ENCODE results near the gene CCSER1. TPM values are rescaled to one million over a fixed set of nuclear protein-coding genes. Genes with fewer than 3 reads are reported as not detected.

CCSER1 gene
- total RNA-seq, 1 experiment from 2014 or later, result 0.05 TPM

GRCh38 chr4:91035276-91035675, 908.1 kb downstream of the CCSER1 start:
- Histone ChIP-seq H3K9me3 (ENCODE audit: control insufficient read depth, insufficient read depth, low read depth, low read length) (no peaks in the 10 kb centered on the region), H3K4me1 (ENCODE audit: control insufficient read depth, insufficient read depth, low read length) (no peaks in the 10 kb centered on the region), H3K36me3 (ENCODE audit: control insufficient read depth, insufficient read depth, low read length) (no peaks in the 10 kb centered on the region), H3K27me3 (ENCODE audit: control insufficient read depth, insufficient read depth, low read length) (no peaks in the 10 kb centered on the region), H3K27ac (ENCODE audit: low read length) (no peak overlapping the region), H3K4me3 (ENCODE audit: low read depth in 2 of 2, low read length in 2 of 2) (no peak overlapping the region)
- TF ChIP-seq TCF7L2 (IDR thresholded peaks at IDR 0.05; ENCODE audit: low read depth, low read length), result no peak
- no peak for TF ChIP-seq SIN3A (IDR thresholded peaks at IDR 0.05; ENCODE audit: borderline replicate concordance, insufficient read depth, low read depth, low read length)
- TF ChIP-seq CTCF (IDR thresholded peaks at IDR 0.05), result no peak
- TF ChIP-seq POLR2AphosphoS5 (IDR thresholded peaks at IDR 0.05; ENCODE audit: low read depth, low read length), result no peak
- TF ChIP-seq REST (IDR thresholded peaks at IDR 0.05; ENCODE audit: insufficient read depth in 1 of 2, low read depth in 2 of 2, low read length in 1 of 2), result no peak
- ChIA-PET POLR2A (no interaction called here), CTCF (no interaction called here)
- no TSS peak for BruUV-seq (replicated peaks)
- ATAC-seq, result no peak
- no peak for DNase-seq (ENCODE audit: low read depth, low spot score)
- intact Hi-C loops (cut with micrococcal nuclease; ENCODE audit: unreplicated experiment), result no loop called here
- in situ Hi-C loops (cut with HindIII; ENCODE audit: low pct_unique_long_range_greater_than_20kb, low sequenced_read_pairs), result no loop called here

GRCh38 chr4:91037951-91038350, 910.8 kb downstream of the CCSER1 start:
- ATAC-seq (no peak), DNase-seq (ENCODE audit: low read depth, low spot score) (no peak)
- Histone ChIP-seq H3K36me3 (ENCODE audit: control insufficient read depth, insufficient read depth, low read length) (no peaks in the 10 kb centered on the region), H3K4me3 (ENCODE audit: low read depth in 2 of 2, low read length in 2 of 2) (no peak overlapping the region), H3K4me1 (ENCODE audit: control insufficient read depth, insufficient read depth, low read length) (no peaks in the 10 kb centered on the region), H3K27ac (ENCODE audit: low read length) (no peak overlapping the region), H3K9me3 (ENCODE audit: control insufficient read depth, insufficient read depth, low read depth, low read length) (no peaks in the 10 kb centered on the region), H3K27me3 (ENCODE audit: control insufficient read depth, insufficient read depth, low read length) (no peaks in the 10 kb centered on the region)
- BruUV-seq (replicated peaks), result no TSS peak
- intact Hi-C loops (cut with micrococcal nuclease; ENCODE audit: unreplicated experiment), result no loop called here
- ChIA-PET CTCF (no interaction called here), POLR2A (no interaction called here)
- TF ChIP-seq CTCF (IDR thresholded peaks at IDR 0.05) (no peak), REST (IDR thresholded peaks at IDR 0.05; ENCODE audit: insufficient read depth in 1 of 2, low read depth in 2 of 2, low read length in 1 of 2) (no peak), POLR2AphosphoS5 (IDR thresholded peaks at IDR 0.05; ENCODE audit: low read depth, low read length) (no peak), TCF7L2 (IDR thresholded peaks at IDR 0.05; ENCODE audit: low read depth, low read length) (no peak), SIN3A (IDR thresholded peaks at IDR 0.05; ENCODE audit: borderline replicate concordance, insufficient read depth, low read depth, low read length) (no peak)
- in situ Hi-C loops (cut with HindIII; ENCODE audit: low pct_unique_long_range_greater_than_20kb, low sequenced_read_pairs), result no loop called here
